GM12878 (cell line): ENCODE results near the gene FAM89A. TPM values are rescaled to one million over a fixed set of nuclear protein-coding genes. Genes with fewer than 3 reads are reported as not detected.
"Not testable (repeated sequence)": the region's sequence is repeated elsewhere in the genome, so short reads cannot be mapped to it uniquely, and the experiment has no call there.

Experiments used
- ATAC-seq: fragments of 200-7000 bp; cut with Tn5 transposase; 3 replicates; pipeline ENCODE4 v1.9.1; 2020; ENCODE audit warnings: mild to moderate bottlenecking, moderate library complexity
- BruUV-seq: library from RNA; stranded (reverse); fragments of 400-500 nt; replicated peaks from 2 replicates; lab custom pipeline; 2021; lab: Mats Ljungman, UMichigan
- CTCF ChIA-PET: fragments of 300-600 bp; sonication (Branson Sonifier 250); formaldehyde crosslinking; extraction: SDS; loops from one replicate; lab custom pipeline; 2021; ENCODE audit warnings: inconsistent platforms; lab: Yijun Ruan, JAX
- POLR2A ChIA-PET: fragments of 350-600 bp; formaldehyde crosslinking; extraction: SDS; loops from one replicate; lab custom pipeline; 2021; ENCODE audit warnings: inconsistent platforms; lab: Charles Lee
- RAD21 ChIA-PET: fragments of 300-600 bp; sonication (Branson Sonifier 250); formaldehyde crosslinking; loops from one replicate; lab custom pipeline; 2023; ENCODE audit warnings: antibody characterized with exemption; ENCODE audit not compliant: unreplicated experiment; lab: Charles Lee
- SMC1A ChIA-PET: fragments of 300-600 bp; sonication (Branson Sonifier 250); formaldehyde crosslinking; loops from one replicate; lab custom pipeline; 2023; ENCODE audit not compliant: unreplicated experiment, uncharacterized antibody; lab: Charles Lee
- DNase-seq: peaks from one replicate; pipeline ENCODE4 v3.0.0-alpha.2; 2011; ENCODE audit warnings: low read depth, low spot score
- FAIRE-seq: peaks from 3 replicates; lab custom pipeline; 2011; peaks lifted over from hg19 to GRCh38; lab: Jason Lieb, UNC
- H2AFZ ChIP-seq: 2 replicates; pipeline ENCODE4 v1.6.0; 2011; ENCODE audit warnings: low read depth, low read length, control low read depth; ENCODE audit not compliant: control insufficient read depth
- H3K27ac ChIP-seq: 2 replicates; pipeline ENCODE4 v1.5.1; 2011; ENCODE audit warnings: control low read depth; ENCODE audit not compliant: control insufficient read depth, insufficient read depth
- H3K27me3 ChIP-seq, 2 experiments: replicated peaks in 1 of 2; 2 replicates each; pipeline versions ENCODE4 v1.6.0 to v1.6.1; 2011; ENCODE audit warnings: low read length in 1 of 2; ENCODE audit not compliant: control insufficient read depth in 2 of 2, insufficient read depth in 2 of 2
- H3K36me3 ChIP-seq, 2 experiments: 2 replicates each; pipeline ENCODE4 v1.5.1; 2011; ENCODE audit warnings: low read length in 1 of 2; ENCODE audit not compliant: control insufficient read depth in 2 of 2, insufficient read depth in 2 of 2
- H3K4me1 ChIP-seq: 2 replicates; pipeline ENCODE4 v1.6.1; 2011; ENCODE audit warnings: mild to moderate bottlenecking, low read length, moderate library complexity, mixed read lengths; ENCODE audit not compliant: control insufficient read depth, insufficient read depth
- H3K4me2 ChIP-seq: 2 replicates; pipeline ENCODE4 v1.6.0; 2011; ENCODE audit warnings: control low read depth; ENCODE audit not compliant: control insufficient read depth, insufficient read depth
- H3K4me3 ChIP-seq: fragments of 200-600 bp; sonication (generic); 2 replicates; pipeline ENCODE4 v1.5.1; 2016
- H3K79me2 ChIP-seq: 2 replicates; pipeline ENCODE4 v1.6.0; 2011; ENCODE audit warnings: low read length; ENCODE audit not compliant: control insufficient read depth, insufficient read depth
- H3K9ac ChIP-seq: 2 replicates; pipeline ENCODE4 v1.8.0; 2011; ENCODE audit warnings: low read length, control low read depth, mixed read lengths; ENCODE audit not compliant: control insufficient read depth, insufficient read depth
- H3K9me3 ChIP-seq: replicated peaks from 3 replicates; pipeline ENCODE4 v1.5.1; 2011; ENCODE audit warnings: mild to moderate bottlenecking, low read length; ENCODE audit not compliant: control insufficient read depth, insufficient read depth
- H4K20me1 ChIP-seq: 2 replicates; pipeline ENCODE4 v1.6.0; 2011; ENCODE audit not compliant: control insufficient read depth, insufficient read depth
- CHD1 ChIP-seq: IDR thresholded peaks from 2 replicates; pipeline ENCODE4 v1.6.1; 2012; ENCODE audit warnings: low read depth, low read length, improper control_type of control experiment
- TARDBP ChIP-seq: IDR thresholded peaks from 2 replicates; pipeline ENCODE4 v1.6.1; 2016; ENCODE audit warnings: borderline replicate concordance
- ZNF24 ChIP-seq: fragments of 450-650 bp; IDR thresholded peaks from 2 replicates; pipeline ENCODE4 v1.6.1; 2017; ENCODE audit warnings: antibody characterized with exemption, mild to moderate bottlenecking
- WGBS: methylation state at CpG from one replicate; pipeline ENCODE4 v1.1.6; 2016; ENCODE audit warnings: low lambda C conversion rate; ENCODE audit not compliant: insufficient replicate concordance, insufficient coverage; ENCODE audit errors: missing lambda C conversion rate; 5-methylcytosine and 5-hydroxymethylcytosine counted together
- in situ Hi-C: fragments of 300-500 bp; cut with MboI; formaldehyde crosslinking; loops from 9 replicates; pipeline ENCODE4 v1.14.3; 2018; ENCODE audit warnings: mixed read lengths
- intact Hi-C: fragments of 100-400 bp; cut with micrococcal nuclease; formaldehyde crosslinking; loops from one replicate; pipeline ENCODE4 v1.14.2; 2022; ENCODE audit not compliant: unreplicated experiment
- polyA plus RNA-seq, 11 experiments: library from polyadenylated mRNA; depleted of rRNA in 4 of 11; unstranded in 6 of 11; stranded (reverse) in 5 of 11; fragments of >200 nt; fragmentation: Nextera tagmentation in 4 of 11; fragmentation: Illumina TruSeq in 1 of 11; extraction: Ambion mirVana in 4 of 11; extraction: Trizol in 1 of 11; gene quantifications; 1 replicate in 1 of 11; 2 replicates in 10 of 11; pipeline versions ENCODE4 v1.2.1 to v1.2.3, GENCODE V29; 2011 to 2016; ENCODE audit warnings: inconsistent platforms in 2 of 11, missing spikeins in 2 of 11, low read depth in 1 of 11
- total RNA-seq, 4 experiments: library from RNA; depleted of rRNA in 3 of 4; stranded (reverse); fragments of >200 nt in 3 of 4; fragmentation: Illumina TruSeq in 1 of 4; extraction: Trizol in 1 of 4; gene quantifications; 2 replicates each; pipeline versions ENCODE4 v1.2.1 to v1.2.3, GENCODE V29; 2013 to 2021

The FAM89A gene
- total and polyA plus RNA-seq, 10 of the 15 experiments (the other 5 are each of a cell fraction or from before 2014, with no cell fraction given): 0.06 to 0.72 (median 0.14) TPM; not detected in 4

DNA sequence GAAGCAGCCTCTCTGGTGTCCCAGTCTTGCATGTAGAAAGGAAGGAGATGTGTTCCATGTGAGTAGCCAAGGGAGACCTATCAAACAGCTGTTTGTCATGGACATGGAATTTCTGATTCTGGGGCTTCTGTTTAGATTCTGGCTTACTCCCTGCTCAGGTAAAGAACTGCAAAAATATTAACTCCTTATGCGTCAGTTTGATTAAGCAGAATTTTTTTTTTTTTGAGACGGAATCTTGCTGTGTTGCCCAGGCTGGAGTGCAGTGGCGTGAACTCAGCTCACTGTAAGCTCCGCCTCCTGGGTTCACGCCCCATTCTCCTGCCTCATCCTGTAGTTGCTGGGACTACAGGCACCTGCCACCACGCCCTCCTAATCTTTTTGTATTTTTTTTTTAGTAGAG, 54.3 kb downstream of the FAM89A start:
- H3K27ac ChIP-seq: no peak overlapping the region
- in situ Hi-C loops: no loop called here
- DNase-seq: no peak
- TF ChIP-seq ZNF24 (no peak), CHD1 (no peak), TARDBP (no peak)
- H3K9ac ChIP-seq: no peak overlapping the region
- ChIA-PET POLR2A (interaction anchor here (0.6 kb wide), 1 partner anchor 114 kb away, joined by 3 read pairs; no protein-coding TSS in a partner anchor), CTCF (no interaction called here), SMC1A (no interaction called here), RAD21 (no interaction called here)
- H3K27me3 ChIP-seq: no peaks in the 10 kb centered on the region
- whole genome bisulfite sequencing: 99% methylated on average over 6 of the region's 6 CpGs
- no peak overlapping the region for H3K4me2 ChIP-seq
- intact Hi-C loops: no loop called here
- H3K9me3 ChIP-seq: no peaks in the 10 kb centered on the region
- H3K4me1 ChIP-seq: 0 out of 2 replicates have a peak, but pooled peaks cover 1% of the 10 kb centered on the region
- no peaks in the 10 kb centered on the region for H3K36me3 ChIP-seq
- no peak overlapping the region for H2AFZ ChIP-seq
- BruUV-seq: no TSS peak
- ATAC-seq: no peak
- H4K20me1 ChIP-seq: no peaks in the 10 kb centered on the region
- H3K4me3 ChIP-seq: no peak overlapping the region
- no peak for FAIRE-seq
- peaks cover 7% of the 10 kb centered on the region for H3K79me2 ChIP-seq

GRCh38 chr1:230984622-230985515, 55.2 kb downstream of the FAM89A start:
- H3K79me2 ChIP-seq: peaks cover 13% of the 10 kb centered on the region
- H3K27ac ChIP-seq, H3K4me3 ChIP-seq, in situ Hi-C loops, intact Hi-C loops, ATAC-seq, H3K4me1 ChIP-seq, DNase-seq, SMC1A ChIA-PET, POLR2A ChIA-PET, RAD21 ChIA-PET, H3K36me3 ChIP-seq, H3K4me2 ChIP-seq, H4K20me1 ChIP-seq, FAIRE-seq, H2AFZ ChIP-seq, BruUV-seq, H3K9me3 ChIP-seq, H3K27me3 ChIP-seq, H3K9ac ChIP-seq: not testable (repeated sequence)
- WGBS: 88% methylated on average over 10 of the region's 10 CpGs
- CTCF ChIA-PET: interaction anchor here (0.7 kb wide), 1 partner anchor 53 kb away, joined by 3 read pairs; no protein-coding TSS in a partner anchor
